Measurements from ENCODE around the gene SEPTIN8.

The SEPTIN8 gene

DNA sequence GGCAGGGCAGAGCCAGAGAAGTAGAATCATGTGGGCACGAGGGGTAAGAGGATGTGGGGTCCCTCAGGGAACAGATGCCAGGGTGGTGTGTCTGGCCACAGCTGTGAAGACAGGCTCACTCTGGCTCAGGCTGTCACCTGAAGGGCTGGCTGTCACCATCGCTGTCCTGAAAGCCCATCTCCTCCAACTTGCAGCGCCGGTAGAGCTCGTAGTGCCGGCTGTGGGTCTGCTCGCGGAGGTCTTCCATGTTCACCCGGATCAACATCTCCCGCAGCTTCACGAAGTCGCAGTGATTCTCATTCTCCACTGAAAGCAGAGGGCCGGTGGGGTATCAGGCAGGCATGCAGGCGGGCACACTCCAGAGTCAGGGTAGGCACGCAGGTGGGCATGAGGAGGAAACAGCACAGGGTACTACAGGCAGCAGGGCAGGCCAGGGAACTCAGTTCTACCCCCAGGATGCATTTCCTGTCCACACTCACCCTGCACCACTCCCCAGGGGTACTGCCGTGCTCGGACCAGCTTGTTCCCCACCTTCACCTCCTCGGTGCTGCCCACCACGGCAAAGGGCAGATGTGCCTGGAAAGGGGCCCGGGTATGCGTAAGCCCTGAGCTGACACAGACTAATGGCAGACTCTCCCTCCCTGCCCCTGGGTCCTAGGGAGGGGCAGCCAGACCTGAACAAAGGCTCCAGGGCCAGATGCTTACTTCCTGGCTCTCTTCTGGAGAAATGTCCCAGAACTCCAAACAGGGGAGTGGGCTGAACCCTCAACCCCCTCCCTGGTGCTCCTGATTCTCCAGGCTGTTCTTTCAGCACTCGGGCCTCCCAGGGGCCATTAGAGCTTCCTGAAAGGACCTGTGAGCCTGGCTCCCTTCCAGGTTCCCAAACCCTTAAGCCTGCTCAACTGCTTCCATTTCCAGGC is 15.5 kb downstream of the SEPTIN8 start:
- H3K9ac ChIP-seq (ENCODE audit: low read length) = no peak overlapping the region
- no peak overlapping the region for H2AFZ ChIP-seq (ENCODE audit: low read depth, low read length)
- no peaks in the 10 kb centered on the region for H4K20me1 ChIP-seq (ENCODE audit: insufficient read depth, low read length)
- H3K27ac ChIP-seq (ENCODE audit: low read length) = no peak overlapping the region
- no peak overlapping the region for H3K4me2 ChIP-seq (ENCODE audit: low read length)
- no peaks in the 10 kb centered on the region for H3K9me3 ChIP-seq (ENCODE audit: insufficient read depth, low read length)
- peaks cover 2% of the 10 kb centered on the region for H3K36me3 ChIP-seq (replicated peaks; ENCODE audit: low read depth, low read length)
- TF ChIP-seq EZH2phosphoT487 (IDR thresholded peaks at IDR 0.05; ENCODE audit: low read depth) (no peak), CTCF (IDR thresholded peaks at IDR 0.05; ENCODE audit: low read depth, low read length) (no peak)
- no peak overlapping the region for H3K4me3 ChIP-seq (ENCODE audit: low read length)
- no peaks in the 10 kb centered on the region for H3K27me3 ChIP-seq (ENCODE audit: low read depth, low read length)
- H3K79me2 ChIP-seq (ENCODE audit: low read length) = no peaks in the 10 kb centered on the region
- H3K4me1 ChIP-seq (ENCODE audit: low read length) = no peaks in the 10 kb centered on the region

DNA sequence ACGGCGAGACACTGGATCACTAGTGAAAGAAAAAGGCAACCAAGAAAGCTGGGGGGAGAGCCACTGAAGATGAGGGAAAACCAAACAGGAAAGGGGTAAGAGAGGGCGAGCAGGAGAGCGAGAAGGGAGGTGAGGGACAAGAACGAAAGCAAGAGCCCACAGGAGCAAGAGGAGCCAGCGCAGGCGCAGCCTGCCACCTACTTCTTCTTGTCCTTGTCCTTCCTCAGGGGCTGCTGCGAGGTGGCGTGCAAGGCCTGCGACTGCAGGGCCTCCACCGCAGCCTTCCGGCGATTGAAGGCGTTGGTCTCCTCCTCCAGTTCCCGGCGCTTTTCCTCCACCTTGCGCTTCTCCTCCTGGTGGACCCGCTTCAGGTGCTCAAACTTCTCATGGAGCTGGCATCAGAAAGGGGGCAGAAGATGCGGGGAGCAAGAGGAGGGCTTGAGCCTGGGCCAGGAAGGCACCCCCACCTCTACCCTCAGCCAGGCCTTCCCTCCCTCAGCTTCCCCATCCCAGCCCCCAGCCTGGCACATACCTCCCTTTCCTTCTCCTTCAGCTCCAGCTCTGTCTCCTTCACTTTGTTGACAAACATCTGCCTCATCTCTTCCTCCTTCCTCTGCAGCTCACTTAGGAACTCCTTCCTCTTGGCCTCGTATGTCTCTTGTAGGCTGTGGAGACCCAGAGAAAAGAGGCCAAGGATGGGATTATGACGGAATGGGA is 16.3 kb downstream of the SEPTIN8 start:
- H3K79me2 ChIP-seq (ENCODE audit: low read length) = no peaks in the 10 kb centered on the region
- no peak overlapping the region for H2AFZ ChIP-seq (ENCODE audit: low read depth, low read length)
- no peak overlapping the region for H3K4me2 ChIP-seq (ENCODE audit: low read length)
- no peak for TF ChIP-seq EZH2phosphoT487 (IDR thresholded peaks at IDR 0.05; ENCODE audit: low read depth)
- no peak for TF ChIP-seq CTCF (IDR thresholded peaks at IDR 0.05; ENCODE audit: low read depth, low read length)
- H3K9ac ChIP-seq (ENCODE audit: low read length) = no peak overlapping the region
- H3K36me3 ChIP-seq (replicated peaks; ENCODE audit: low read depth, low read length) = peaks cover 2% of the 10 kb centered on the region
- no peaks in the 10 kb centered on the region for H3K27me3 ChIP-seq (ENCODE audit: low read depth, low read length)
- H3K4me3 ChIP-seq (ENCODE audit: low read length) = no peak overlapping the region
- no peaks in the 10 kb centered on the region for H4K20me1 ChIP-seq (ENCODE audit: insufficient read depth, low read length)
- H3K9me3 ChIP-seq (ENCODE audit: insufficient read depth, low read length) = no peaks in the 10 kb centered on the region
- H3K4me1 ChIP-seq (ENCODE audit: low read length) = no peaks in the 10 kb centered on the region
- H3K27ac ChIP-seq (ENCODE audit: low read length) = no peak overlapping the region

- Histone ChIP-seq H3K9me3 (ENCODE audit: insufficient read depth, low read length) (no peaks in the 10 kb centered on the region), H3K9ac (ENCODE audit: low read length) (no peak overlapping the region), H3K4me3 (ENCODE audit: low read length) (no peak overlapping the region), H3K36me3 (replicated peaks; ENCODE audit: low read depth, low read length) (peaks cover 2% of the 10 kb centered on the region), H4K20me1 (ENCODE audit: insufficient read depth, low read length) (no peaks in the 10 kb centered on the region), H3K27ac (ENCODE audit: low read length) (no peak overlapping the region), H3K27me3 (ENCODE audit: low read depth, low read length) (no peaks in the 10 kb centered on the region), H3K79me2 (ENCODE audit: low read length) (no peaks in the 10 kb centered on the region), H3K4me2 (ENCODE audit: low read length) (no peak overlapping the region), H3K4me1 (ENCODE audit: low read length) (no peaks in the 10 kb centered on the region), H2AFZ (ENCODE audit: low read depth, low read length) (no peak overlapping the region)
- TF ChIP-seq CTCF (IDR thresholded peaks at IDR 0.05; ENCODE audit: low read depth, low read length) (no peak), EZH2phosphoT487 (IDR thresholded peaks at IDR 0.05; ENCODE audit: low read depth) (no peak)
These were observed 17.0 kb downstream of the SEPTIN8 start for GRCh38 chr5:132760049-132760420.
